ENCODE data around the gene PDGFA.

PDGFA gene

DNA sequence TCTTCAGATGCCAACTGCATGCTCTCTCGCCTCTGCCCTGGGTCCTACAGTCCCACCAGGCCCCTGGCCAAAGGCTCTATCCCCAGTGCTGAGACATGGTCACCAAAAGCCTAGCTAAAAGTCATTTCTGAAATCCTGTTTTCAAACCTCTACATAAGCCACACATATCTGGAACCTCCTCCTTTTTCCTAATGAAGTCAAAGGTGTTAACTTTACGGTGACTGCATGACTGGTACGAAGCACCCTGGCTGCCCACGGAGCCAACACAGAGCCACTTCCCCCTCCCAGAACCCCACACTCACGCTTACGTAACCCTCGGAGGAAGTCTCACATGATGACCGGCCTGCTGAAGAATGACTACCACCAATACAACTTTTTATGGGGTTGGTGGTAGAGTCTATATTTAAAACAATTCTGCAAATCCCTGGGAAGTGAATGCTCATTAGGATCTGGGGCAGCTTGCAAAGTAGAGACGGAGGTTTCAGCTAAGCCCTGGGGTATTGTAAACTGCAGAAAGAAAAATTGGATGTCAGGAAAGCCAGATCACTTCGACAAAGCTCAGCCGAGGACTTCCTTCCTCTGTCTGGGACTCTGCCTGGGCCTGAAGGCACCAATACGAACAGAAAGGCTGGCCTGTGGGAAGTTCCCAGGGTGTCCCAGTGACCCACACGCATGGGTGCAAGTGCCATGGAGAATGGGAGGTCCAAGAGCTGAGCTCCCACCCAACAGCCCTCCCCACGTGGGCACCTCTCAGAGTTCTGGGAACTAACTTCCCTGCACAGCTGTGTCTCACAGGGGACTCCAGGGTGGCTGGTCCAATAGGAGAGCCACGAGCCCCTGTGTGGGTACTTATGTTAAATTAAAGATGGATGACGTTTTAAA is 50.7 kb downstream of the PDGFA start:
- no peak for DNase-seq

- no peak for DNase-seq
Measured at GRCh38 chr7:467856-468545, 51.6 kb downstream of the PDGFA start.

DNA sequence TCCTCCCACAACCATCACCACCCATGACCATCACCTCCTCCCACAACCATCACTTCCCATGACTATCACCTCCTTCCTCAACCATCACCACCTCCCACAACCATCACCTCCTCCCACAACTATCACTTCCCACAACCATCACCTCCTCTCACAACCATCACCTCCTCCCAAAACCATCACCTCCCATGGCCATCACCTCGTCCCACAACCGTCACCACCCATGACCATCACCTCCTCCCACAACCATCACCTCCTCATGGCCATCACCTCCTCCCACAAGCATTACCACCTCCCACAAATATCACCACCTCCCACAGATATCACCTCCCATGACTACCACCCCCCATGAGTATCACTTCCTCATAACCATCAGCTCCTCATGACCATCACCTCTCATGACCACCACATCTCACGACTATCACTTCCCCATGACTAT is 52.2 kb downstream of the PDGFA start:
- DNase-seq, result no peak

GRCh38 chr7:466465-467191 is 53.0 kb downstream of the PDGFA start:
- DNase-seq, result no peak

GRCh38 chr7:465710-466400 is 53.8 kb downstream of the PDGFA start:
- DNase-seq, result no peak

DNA sequence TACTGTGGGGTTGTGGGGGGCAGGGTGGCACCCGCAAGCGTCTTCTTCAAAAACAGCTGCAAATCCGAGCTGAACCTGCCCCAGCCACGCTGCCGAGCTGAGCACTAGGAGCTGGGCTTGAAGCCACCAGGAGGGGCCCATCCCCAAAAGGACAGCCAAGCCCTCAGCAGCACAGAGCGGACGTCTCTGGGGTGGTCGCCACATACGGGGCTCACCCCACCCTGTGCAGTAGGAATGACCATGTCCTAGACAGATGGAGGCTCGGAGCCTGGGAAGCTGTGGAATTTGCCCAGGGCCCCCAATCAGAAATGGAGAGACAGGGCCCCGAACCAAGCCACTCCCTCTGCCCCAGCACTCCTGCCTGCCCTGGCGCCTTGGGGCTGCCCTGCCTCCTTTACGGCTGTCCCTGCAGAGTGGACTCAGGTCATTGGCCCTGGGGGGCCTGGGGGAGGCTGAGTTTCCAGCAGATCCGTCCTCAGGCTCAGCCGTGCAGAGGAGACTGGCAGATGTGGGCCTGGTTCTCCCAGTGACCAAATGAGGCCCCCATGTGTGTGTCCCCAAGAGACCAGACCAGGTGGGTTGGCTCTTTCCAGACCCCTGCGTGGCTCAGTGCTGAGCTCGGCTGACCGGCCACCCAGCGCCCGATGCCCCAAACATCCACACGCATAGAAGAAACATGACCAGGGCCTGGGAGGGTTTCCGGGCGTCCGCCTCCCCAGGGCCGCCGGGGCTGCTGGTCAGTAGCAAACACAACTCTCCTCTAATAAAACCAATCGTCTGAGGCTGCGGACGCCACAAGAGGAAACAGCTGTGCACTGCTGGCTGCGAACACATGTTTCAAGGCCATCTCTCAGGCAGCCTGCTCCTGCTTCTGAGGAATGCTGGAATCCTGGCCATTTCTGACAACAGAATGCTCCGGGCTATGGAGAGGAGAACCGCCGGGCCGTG is 54.9 kb downstream of the PDGFA start:
- no peak for DNase-seq

GRCh38 chr7:463817-464453 is 55.7 kb downstream of the PDGFA start:
- no peak for DNase-seq

GRCh38 chr7:463362-463781 is 56.3 kb downstream of the PDGFA start:
- DNase-seq, result no peak

DNA sequence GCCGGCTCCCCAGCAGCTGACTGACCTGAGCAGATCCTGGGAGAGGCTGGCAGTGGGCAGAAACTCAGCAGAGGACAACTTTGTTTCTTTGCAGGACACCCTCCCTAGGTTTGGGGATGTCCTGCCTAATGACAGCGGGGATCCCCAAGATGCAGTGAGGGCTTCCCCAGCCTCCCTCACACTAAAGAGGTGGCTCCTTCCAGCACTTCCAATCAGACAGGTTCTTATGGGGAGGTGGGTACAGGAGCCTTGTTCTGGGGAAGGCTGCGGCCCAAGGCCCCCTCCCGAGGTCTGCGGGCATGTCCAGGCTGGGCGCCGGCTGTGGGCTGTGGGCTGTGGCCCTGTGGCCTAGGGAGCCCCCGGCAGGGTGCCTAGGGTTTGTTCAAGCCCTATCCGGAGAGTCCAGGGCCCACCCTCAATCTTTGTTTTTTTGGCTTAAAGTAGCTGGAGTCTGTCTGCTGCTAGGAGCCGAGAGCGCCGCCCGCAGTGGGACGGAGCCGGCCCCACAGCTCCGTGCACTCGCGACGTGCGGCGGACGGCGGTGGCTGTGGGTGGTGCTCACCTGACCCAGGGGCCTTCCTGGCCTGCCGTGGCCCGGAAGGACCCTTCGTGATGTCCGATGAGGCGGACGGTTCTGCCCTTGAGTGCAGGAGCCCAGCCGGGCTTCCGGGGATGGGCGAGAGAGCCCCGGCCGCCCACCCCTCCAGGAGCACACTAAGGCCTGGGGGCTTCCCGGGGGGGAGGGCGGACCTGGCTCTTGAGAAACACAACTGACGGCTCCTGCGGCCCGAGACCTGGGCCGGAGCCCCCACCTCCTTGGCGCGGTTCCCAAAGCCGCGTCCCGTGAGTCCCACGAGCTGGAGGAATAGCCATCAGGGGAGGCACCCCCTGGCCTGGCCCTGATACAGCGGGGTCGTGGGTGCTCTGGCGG is 57.2 kb downstream of the PDGFA start:
- no peak for DNase-seq

DNA sequence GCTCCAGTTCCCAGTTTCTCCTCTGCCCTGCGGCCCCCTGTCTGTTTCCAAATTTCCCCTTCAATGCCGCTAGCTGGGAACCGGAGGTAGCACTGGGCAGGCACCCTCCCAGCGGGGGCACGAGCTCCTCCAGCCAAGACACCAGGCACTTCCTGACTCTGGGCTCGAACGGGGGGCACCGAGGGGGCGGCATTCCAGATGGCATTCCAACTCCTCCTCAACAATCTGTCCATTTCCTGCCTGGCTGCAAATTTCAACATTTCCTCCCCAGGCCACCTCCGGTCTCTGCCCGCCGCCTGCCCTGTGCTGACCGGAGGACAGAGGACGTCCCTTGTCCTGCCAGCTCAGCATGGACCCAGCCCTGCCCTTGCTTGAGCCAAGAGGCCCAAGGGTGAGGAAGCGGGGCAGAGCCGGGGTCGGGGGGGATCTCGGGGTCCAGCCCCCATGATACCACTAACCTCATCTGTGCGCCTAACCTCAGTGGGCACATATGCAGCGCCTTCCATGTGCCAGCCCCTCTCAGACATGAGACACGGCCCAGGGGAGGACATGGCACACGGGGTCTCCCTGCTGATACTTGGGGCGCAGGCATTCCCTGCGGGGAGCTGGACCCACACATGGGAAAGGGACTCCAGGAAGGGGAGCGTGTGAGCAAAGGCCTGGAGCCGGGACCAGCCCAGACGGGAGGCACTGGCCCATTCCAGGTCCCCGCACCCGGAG is 58.0 kb downstream of the PDGFA start:
- DNase-seq, result no peak

DNA sequence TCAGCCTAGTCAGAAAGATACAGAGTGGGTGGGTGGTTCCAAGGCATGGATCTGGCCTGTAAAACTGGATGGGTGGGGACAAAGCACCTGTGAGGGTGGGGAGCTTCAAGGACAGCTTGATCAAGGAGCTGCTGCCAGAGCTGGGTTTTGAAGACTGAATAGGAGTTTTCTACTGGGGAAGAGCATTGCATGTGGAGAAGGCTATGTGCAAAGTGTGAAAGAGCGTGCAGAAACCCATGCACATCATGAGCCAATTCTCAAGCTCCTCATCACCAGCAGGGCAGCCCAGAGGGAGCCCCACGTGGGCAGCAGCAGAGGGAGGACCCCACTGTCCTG is 58.6 kb downstream of the PDGFA start:
- DNase-seq, result no peak

GRCh38 chr7:460374-461116 is 59.1 kb downstream of the PDGFA start:
- DNase-seq, result no peak

GRCh38 chr7:459584-460373 is 59.9 kb downstream of the PDGFA start:
- DNase-seq, result no peak

- no peak for DNase-seq
Measured at GRCh38 chr7:458511-459245, 61.0 kb downstream of the PDGFA start.

- no peak for DNase-seq
Measured at GRCh38 chr7:457814-458510, 61.7 kb downstream of the PDGFA start.

- no peak for DNase-seq
Measured at GRCh38 chr7:455110-455928, 64.3 kb downstream of the PDGFA start.
